Testis (tissue), 3 donors: ENCODE measurements around the gene CEP85L. TPM values are rescaled to one million over a fixed set of nuclear protein-coding genes. Genes with fewer than 3 reads are reported as not detected.

Experiments used
- DNase-seq: peaks from one replicate; pipeline ENCODE4 v3.0.0-alpha.2; 2019
- H3K27ac ChIP-seq, 2 donors: fragments of 200-600 bp; sonication (generic); one replicate each; pipeline ENCODE4 v1.5.1; 2019
- H3K27me3 ChIP-seq: fragments of 200-600 bp; sonication (generic); one replicate; pipeline ENCODE4 v1.5.1; 2019
- H3K36me3 ChIP-seq: fragments of 200-600 bp; sonication (generic); one replicate; pipeline ENCODE4 v1.5.1; 2017; ENCODE audit warnings: low read depth; ENCODE audit errors: missing control alignments
- H3K4me1 ChIP-seq: fragments of 200-600 bp; sonication (generic); one replicate; pipeline ENCODE4 v1.5.1; 2019
- H3K4me3 ChIP-seq, 2 donors: fragments of 200-600 bp; sonication (generic); one replicate each; pipeline ENCODE4 v1.5.1; 2017 to 2019
- H3K9me3 ChIP-seq: fragments of 200-600 bp; sonication (generic); one replicate; pipeline ENCODE4 v1.5.1; 2017
- CTCF ChIP-seq, 3 experiments: fragments of 450-650 bp in 2 of 3; fragments of 200-600 bp in 1 of 3; sonication (generic) in 1 of 3; IDR thresholded peaks; one replicate each; pipeline ENCODE4 v1.5.1; 2016 to 2019; ENCODE audit warnings: antibody characterized with exemption in 3 of 3, mild to moderate bottlenecking in 2 of 3, moderate library complexity in 1 of 3
- POLR2A ChIP-seq: fragments of 450-650 bp; IDR thresholded peaks from one replicate; pipeline ENCODE4 v1.6.1; 2017; ENCODE audit warnings: antibody characterized with exemption, mild to moderate bottlenecking, moderate library complexity
- WGBS, 2 donors: methylation state at CpG; one replicate each; pipeline ENCODE4 v1.1.5; 2018; 5-methylcytosine and 5-hydroxymethylcytosine counted together
- intact Hi-C: fragments of 100-400 bp; cut with DNase I; formaldehyde crosslinking; loops from one replicate; pipeline ENCODE4 v1.15.1; 2023; ENCODE audit warnings: low total_unique reads
- polyA plus RNA-seq: library from polyadenylated mRNA; stranded (reverse); fragments of 350-450 nt; fragmentation: Illumina TruSeq; extraction: RNeasy Lipid Tissue Mini Kit (QIAGEN cat#74804); gene quantifications from one replicate; pipeline ENCODE4 v1.2.3, GENCODE V29; 2014; ENCODE audit warnings: low read depth, low replicate concordance; ENCODE audit not compliant: insufficient read depth
- total RNA-seq, 2 donors: library from RNA; depleted of rRNA; stranded (reverse); fragments of >200 nt; gene quantifications; one replicate each; pipeline ENCODE4 v1.2.3, GENCODE V29; 2016

The CEP85L gene
- total and polyA plus RNA-seq, 3 donors from 2014 or later, result 63.7 to 80.7 (median 78.8) TPM

GRCh38 chr6:118679327-118679901, 28.0 kb upstream of the CEP85L start:
- DNase-seq, result no peak
- Histone ChIP-seq H3K27ac (no peak overlapping the region), H3K27me3 (no peaks in the 10 kb centered on the region), H3K4me3 (no peak overlapping the region), H3K4me1 (no peaks in the 10 kb centered on the region), H3K36me3 (no peaks in the 10 kb centered on the region), H3K9me3 (no peaks in the 10 kb centered on the region)
- 89 to 93% methylated on average over 1 of the region's 1 CpG for WGBS, 2 donors
- TF ChIP-seq CTCF (IDR thresholded peaks at IDR 0.05) (no peak), POLR2A (no peak)
- intact Hi-C loops, result no loop called here

- no peak overlapping the region for H3K27ac ChIP-seq
- no peak overlapping the region for H3K4me3 ChIP-seq
- H3K4me1 ChIP-seq, result no peaks in the 10 kb centered on the region
- WGBS, 2 donors, result 90 to 95% methylated on average over 1 of the region's 1 CpG
- DNase-seq, result no peak
- H3K36me3 ChIP-seq, result no peaks in the 10 kb centered on the region
- no peak for TF ChIP-seq POLR2A
- TF ChIP-seq CTCF (IDR thresholded peaks at IDR 0.05), result no peak
- no peaks in the 10 kb centered on the region for H3K9me3 ChIP-seq
- no peaks in the 10 kb centered on the region for H3K27me3 ChIP-seq
- intact Hi-C loops, result no loop called here
Measured at GRCh38 chr6:118678866-118679265, 27.5 kb upstream of the CEP85L start.

- DNase-seq, result no peak
- no peaks in the 10 kb centered on the region for H3K9me3 ChIP-seq
- H3K27me3 ChIP-seq, result no peaks in the 10 kb centered on the region
- no peaks in the 10 kb centered on the region for H3K36me3 ChIP-seq
- TF ChIP-seq CTCF (IDR thresholded peaks at IDR 0.05), result no peak
- no peak for TF ChIP-seq POLR2A
- no peak overlapping the region for H3K4me3 ChIP-seq
- no peaks in the 10 kb centered on the region for H3K4me1 ChIP-seq
- intact Hi-C loops, result no loop called here
- 42 to 74% methylated on average over 4 of the region's 4 CpGs for WGBS, 2 donors
- no peak overlapping the region for H3K27ac ChIP-seq
Measured at GRCh38 chr6:118677193-118677592, 25.8 kb upstream of the CEP85L start.

GRCh38 chr6:118675225-118675624, 23.8 kb upstream of the CEP85L start:
- intact Hi-C loops, result no loop called here
- H3K36me3 ChIP-seq, result no peaks in the 10 kb centered on the region
- 81 to 88% methylated on average over 1 of the region's 1 CpG for WGBS, 2 donors
- H3K27ac ChIP-seq, result no peak overlapping the region
- no peaks in the 10 kb centered on the region for H3K9me3 ChIP-seq
- H3K27me3 ChIP-seq, result no peaks in the 10 kb centered on the region
- no peak for DNase-seq
- no peak for TF ChIP-seq CTCF (IDR thresholded peaks at IDR 0.05)
- TF ChIP-seq POLR2A, result no peak
- no peak overlapping the region for H3K4me3 ChIP-seq
- no peaks in the 10 kb centered on the region for H3K4me1 ChIP-seq

- WGBS, 2 donors, result 82 to 92% methylated on average over 1 of the region's 1 CpG
- Histone ChIP-seq H3K9me3 (no peaks in the 10 kb centered on the region), H3K4me3 (no peak overlapping the region), H3K27ac (no peak overlapping the region), H3K4me1 (no peaks in the 10 kb centered on the region), H3K36me3 (no peaks in the 10 kb centered on the region), H3K27me3 (no peaks in the 10 kb centered on the region)
- DNase-seq, result no peak
- intact Hi-C loops, result no loop called here
- TF ChIP-seq CTCF (IDR thresholded peaks at IDR 0.05) (no peak), POLR2A (no peak)
Measured at GRCh38 chr6:118674772-118675171, 23.4 kb upstream of the CEP85L start.
